WTC11 (cell line): ENCODE measurements around the gene CCDC185. TPM values are rescaled to one million over a fixed set of nuclear protein-coding genes. Genes with fewer than 3 reads are reported as not detected.

Source experiments
- ATAC-seq: fragments of 200-7000 bp; cut with Tn5 transposase; 2 replicates; pipeline ENCODE4 v1.10.0; 2021; ENCODE audit warnings: mild to moderate bottlenecking, moderate library complexity
- CTCF ChIA-PET: fragments of 300-600 bp; sonication (Branson Sonifier 250); formaldehyde crosslinking; loops from one replicate; lab custom pipeline; 2021; ENCODE audit warnings: antibody characterized with exemption; lab: Charles Lee
- POLR2A ChIA-PET: fragments of 350-600 bp; sonication (Branson Sonifier 250); formaldehyde crosslinking; loops from one replicate; lab custom pipeline; 2021; ENCODE audit warnings: antibody characterized with exemption; lab: Charles Lee
- DNase-seq: peaks from one replicate; pipeline ENCODE4 v3.0.0; 2021; ENCODE audit warnings: low spot score
- H3K27ac Mint-ChIP-seq: 2 replicates; pipeline ENCODE4 v1.8.0; 2021; ENCODE audit warnings: mixed read lengths
- H3K27me3 Mint-ChIP-seq: 2 replicates; pipeline ENCODE4 v1.8.0; 2021; ENCODE audit warnings: low read depth, mild to moderate bottlenecking, moderate library complexity, mixed read lengths
- H3K36me3 Mint-ChIP-seq: 2 replicates; pipeline ENCODE4 v1.8.0; 2021; ENCODE audit warnings: mixed read lengths
- H3K4me1 Mint-ChIP-seq: 2 replicates; pipeline ENCODE4 v1.8.0; 2022; ENCODE audit warnings: mixed read lengths
- H3K4me3 Mint-ChIP-seq: 2 replicates; pipeline ENCODE4 v1.8.0; 2021; ENCODE audit warnings: mild to moderate bottlenecking, moderate library complexity, mixed read lengths
- H3K9me3 Mint-ChIP-seq: 2 replicates; pipeline ENCODE4 v1.8.0; 2021; ENCODE audit warnings: mixed read lengths
- ATF2 ChIP-seq: sonication (generic); formaldehyde crosslinking; IDR thresholded peaks from 2 replicates; pipeline ENCODE4 v1.8.1; 2022; ENCODE audit warnings: low read depth, missing genetic modification reagents, borderline replicate concordance
- CBFB ChIP-seq: sonication (generic); formaldehyde crosslinking; IDR thresholded peaks from 2 replicates; pipeline ENCODE4 v1.8.1; 2022; ENCODE audit warnings: mild to moderate bottlenecking, low read depth, missing genetic modification reagents
- CREB1 ChIP-seq: sonication (generic); formaldehyde crosslinking; IDR thresholded peaks from 2 replicates; pipeline ENCODE4 v1.8.0; 2023; ENCODE audit warnings: mild to moderate bottlenecking, missing genetic modification reagents
- CREM ChIP-seq: sonication (generic); formaldehyde crosslinking; IDR thresholded peaks from 2 replicates; pipeline ENCODE4 v1.8.1; 2022; ENCODE audit warnings: mild to moderate bottlenecking, missing genetic modification reagents, moderate library complexity
- E2F4 ChIP-seq: sonication (generic); formaldehyde crosslinking; IDR thresholded peaks from 2 replicates; pipeline ENCODE4 v1.8.1; 2022; ENCODE audit warnings: low read depth, mild to moderate bottlenecking, moderate library complexity, missing genetic modification reagents, borderline replicate concordance
- EMX1 ChIP-seq: fragments of 250-450 bp; sonication (Bioruptor Pico); IDR thresholded peaks from 2 replicates; pipeline ENCODE4 v1.8.0; 2021; ENCODE audit warnings: mild to moderate bottlenecking
- ESRRA ChIP-seq: sonication (generic); formaldehyde crosslinking; IDR thresholded peaks from 2 replicates; pipeline ENCODE4 v1.8.1; 2022; ENCODE audit warnings: mild to moderate bottlenecking, missing genetic modification reagents, borderline replicate concordance
- FOXJ3 ChIP-seq: sonication (generic); formaldehyde crosslinking; IDR thresholded peaks from 2 replicates; pipeline ENCODE4 v1.9.0; 2021; ENCODE audit warnings: missing genetic modification reagents, mild to moderate bottlenecking, borderline replicate concordance
- FOXP1 ChIP-seq: sonication (generic); formaldehyde crosslinking; IDR thresholded peaks from 2 replicates; pipeline ENCODE4 v1.8.0; 2022; ENCODE audit warnings: missing genetic modification reagents, mild to moderate bottlenecking, moderate library complexity, borderline replicate concordance
- HMGA2 ChIP-seq: fragments of 250-450 bp; sonication (Bioruptor Pico); IDR thresholded peaks from 2 replicates; pipeline ENCODE4 v1.4.0; 2021; ENCODE audit warnings: mild to moderate bottlenecking, moderate library complexity
- JUN ChIP-seq: sonication (generic); formaldehyde crosslinking; IDR thresholded peaks from 2 replicates; pipeline ENCODE4 v1.8.0; 2023; ENCODE audit warnings: mild to moderate bottlenecking, missing genetic modification reagents
- NFATC4 ChIP-seq: fragments of 250-450 bp; sonication (Bioruptor Pico); IDR thresholded peaks from 2 replicates; pipeline ENCODE4 v1.9.0; 2021; ENCODE audit warnings: mild to moderate bottlenecking
- NFE2L1 ChIP-seq: sonication (generic); formaldehyde crosslinking; IDR thresholded peaks from 2 replicates; pipeline ENCODE4 v1.8.1; 2023; ENCODE audit warnings: missing genetic modification reagents
- OVOL2 ChIP-seq: fragments of 250-450 bp; sonication (Bioruptor Pico); IDR thresholded peaks from 2 replicates; pipeline ENCODE4 v1.9.0; 2021; ENCODE audit warnings: mild to moderate bottlenecking, borderline replicate concordance
- RELA ChIP-seq: sonication (generic); formaldehyde crosslinking; IDR thresholded peaks from 2 replicates; pipeline ENCODE4 v1.8.1; 2022; ENCODE audit warnings: missing genetic modification reagents, mild to moderate bottlenecking, borderline replicate concordance
- RORB ChIP-seq: fragments of 250-450 bp; sonication (Bioruptor Pico); IDR thresholded peaks from 2 replicates; pipeline ENCODE4 v1.9.0; 2021; ENCODE audit warnings: mild to moderate bottlenecking
- SP1 ChIP-seq: sonication (generic); formaldehyde crosslinking; conservative IDR thresholded peaks from 2 replicates; pipeline ENCODE4 v1.8.1; 2022; ENCODE audit warnings: missing genetic modification reagents
- TCF7 ChIP-seq: sonication (generic); formaldehyde crosslinking; IDR thresholded peaks from 2 replicates; pipeline ENCODE4 v1.8.0; 2022; ENCODE audit warnings: mild to moderate bottlenecking, low read depth, missing genetic modification reagents, moderate library complexity
- USF1 ChIP-seq: sonication (generic); formaldehyde crosslinking; IDR thresholded peaks from 2 replicates; pipeline ENCODE4 v1.8.0; 2022; ENCODE audit warnings: mild to moderate bottlenecking, missing genetic modification reagents
- ZMAT4 ChIP-seq: fragments of 250-450 bp; sonication (Bioruptor Pico); IDR thresholded peaks from 2 replicates; pipeline ENCODE4 v1.9.0; 2021; ENCODE audit warnings: mild to moderate bottlenecking
- ZNF121 ChIP-seq: sonication (generic); formaldehyde crosslinking; IDR thresholded peaks from 2 replicates; pipeline ENCODE4 v1.8.0; 2023; ENCODE audit warnings: missing genetic modification reagents
- ZNF232 ChIP-seq: sonication (generic); formaldehyde crosslinking; IDR thresholded peaks from 2 replicates; pipeline ENCODE4 v1.8.0; 2022; ENCODE audit warnings: mild to moderate bottlenecking, missing genetic modification reagents
- ZNF263 ChIP-seq: sonication (generic); formaldehyde crosslinking; IDR thresholded peaks from 2 replicates; pipeline ENCODE4 v1.8.1; 2022; ENCODE audit warnings: low read depth, mild to moderate bottlenecking, moderate library complexity, missing genetic modification reagents
- ZNF281 ChIP-seq: sonication (generic); formaldehyde crosslinking; IDR thresholded peaks from 2 replicates; pipeline ENCODE4 v1.8.0; 2023; ENCODE audit warnings: mild to moderate bottlenecking, missing genetic modification reagents
- ZNF317 ChIP-seq: sonication (generic); formaldehyde crosslinking; IDR thresholded peaks from 2 replicates; pipeline ENCODE4 v1.8.1; 2023; ENCODE audit warnings: low read depth, mild to moderate bottlenecking, moderate library complexity, missing genetic modification reagents, borderline replicate concordance
- ZNF512 ChIP-seq: sonication (generic); formaldehyde crosslinking; IDR thresholded peaks from 2 replicates; pipeline ENCODE4 v1.8.1; 2022; ENCODE audit warnings: missing genetic modification reagents, borderline replicate concordance
- total RNA-seq: library from RNA; stranded (reverse); gene quantifications from 3 replicates; pipeline ENCODE4 v1.2.3, GENCODE V29; 2021

CCDC185 gene
- total RNA-seq, 1 experiment from 2014 or later, result not detected

- Mint-ChIP-seq H3K9me3 (no peaks in the 10 kb centered on the region), H3K27me3 (peaks cover 82% of the 10 kb centered on the region), H3K4me3 (peak overlapping the region; percentile 75), H3K36me3 (no peaks in the 10 kb centered on the region), H3K4me1 (peaks cover 17% of the 10 kb centered on the region), H3K27ac (no peak overlapping the region)
- no peak for TF ChIP-seq ZNF232 (CRISPR knock-in tag)
- no peak for TF ChIP-seq HMGA2 (CRISPR knock-in tag)
- no peak for TF ChIP-seq JUN
- no peak for TF ChIP-seq ZNF512 (CRISPR knock-in tag)
- no peak for TF ChIP-seq USF1 (CRISPR knock-in tag)
- TF ChIP-seq RORB (CRISPR knock-in tag), result no peak
- TF ChIP-seq CREM (CRISPR knock-in tag), result no peak
- TF ChIP-seq ZNF121 (CRISPR knock-in tag), result no peak
- no peak for TF ChIP-seq ATF2 (CRISPR knock-in tag)
- no peak for TF ChIP-seq ESRRA (CRISPR knock-in tag)
- TF ChIP-seq ZNF317 (CRISPR knock-in tag), result no peak
- 0 out of 2 replicates have a peak, but pooled peaks have one; percentile 39 for TF ChIP-seq ZNF281 (CRISPR knock-in tag)
- peak; percentile 43; the same call in 1 of the 2 replicates for TF ChIP-seq FOXP1 (CRISPR knock-in tag)
- TF ChIP-seq ZNF263 (CRISPR knock-in tag), result no peak
- TF ChIP-seq EMX1, result no peak
- peak; percentile 23; the same call in 1 of the 2 replicates for TF ChIP-seq SP1 (CRISPR knock-in tag)
- no peak for TF ChIP-seq ZMAT4 (CRISPR knock-in tag)
- TF ChIP-seq CREB1 (CRISPR knock-in tag), result no peak
- TF ChIP-seq NFE2L1 (CRISPR knock-in tag), result no peak
- TF ChIP-seq TCF7 (CRISPR knock-in tag), result no peak
- TF ChIP-seq OVOL2 (CRISPR knock-in tag), result no peak
- no peak for TF ChIP-seq RELA
- TF ChIP-seq E2F4 (CRISPR knock-in tag), result no peak
- TF ChIP-seq NFATC4 (CRISPR knock-in tag), result no peak
- TF ChIP-seq FOXJ3 (CRISPR knock-in tag), result no peak
- TF ChIP-seq CBFB (CRISPR knock-in tag), result no peak
- ChIA-PET CTCF (interaction anchor here (1.0 to 3.8 kb wide), 14 partner anchors 9 to 319 kb away, joined by 3 to 40 read pairs (median 6); no protein-coding TSS in a partner anchor), POLR2A (interaction anchor here (1.3 kb wide), 2 partner anchors 116 to 222 kb away, joined by 3 to 6 read pairs; partner anchors contain the start of gene TLR5)
- DNase-seq (peak; percentile 61), ATAC-seq (peak; percentile 42)
Measured at GRCh38 chr1:223364685-223365382, 28.4 kb upstream of the CCDC185 start.
